Measurements from ENCODE around the gene SBNO2. TPM values are rescaled to one million over a fixed set of nuclear protein-coding genes. Genes with fewer than 3 reads are reported as not detected.

SBNO2 gene
- total and polyA plus RNA-seq, 4 donors: 7.2 to 17.9 (median 11.7) TPM

DNA sequence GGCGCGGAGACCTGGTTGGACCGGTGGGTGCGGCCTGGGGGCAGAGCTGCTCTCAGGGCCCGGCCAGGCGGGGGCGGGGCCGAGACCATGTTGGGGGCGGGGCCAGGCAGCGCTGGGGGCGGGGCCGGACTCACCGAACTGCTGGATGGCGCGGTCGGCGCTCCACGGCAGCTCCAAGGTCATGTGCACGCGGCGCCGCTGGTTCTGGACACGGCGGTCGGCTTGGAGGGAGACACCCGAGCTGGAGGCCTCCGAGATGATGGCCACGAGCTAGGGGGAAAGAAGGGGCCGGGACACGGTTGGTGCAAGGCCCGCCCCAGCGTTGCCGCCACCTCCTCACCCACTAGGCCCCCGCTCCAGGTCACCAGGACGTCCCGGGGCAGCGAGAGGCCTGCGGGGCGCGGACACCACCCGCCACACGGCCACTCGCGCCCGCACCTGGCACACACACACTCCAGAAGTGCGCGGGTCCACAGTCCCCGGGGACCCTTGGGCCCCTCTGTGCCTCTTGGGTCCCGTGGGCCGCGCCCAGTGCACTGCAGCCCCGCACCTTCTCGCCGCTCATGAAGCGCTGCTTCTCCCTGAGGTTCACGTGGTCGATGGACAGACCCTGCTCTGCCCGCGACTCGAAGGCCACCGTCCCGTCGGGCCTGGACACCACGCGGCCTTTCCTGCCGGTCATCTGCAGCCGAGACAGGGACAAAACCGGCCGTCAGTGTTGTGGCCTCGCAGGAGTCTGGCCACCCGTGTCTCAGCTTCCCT, 61.6 kb downstream of the SBNO2 start:
- WGBS (ENCODE audit: insufficient coverage): 58% methylated on average over 69 of the region's 71 CpGs
- peak in 1 of 6 donors; percentile 25 for DNase-seq (ENCODE audit: low read depth in 4 of 6, low spot score in 6 of 6)
- no peak overlapping the region for H3K27ac ChIP-seq (ENCODE audit: low read depth, low read length)
- no peaks in the 10 kb centered on the region for H3K9me3 ChIP-seq (ENCODE audit: control insufficient read depth, insufficient read depth, low read length)
- peaks cover 14% of the 10 kb centered on the region for H3K4me1 ChIP-seq (ENCODE audit: control insufficient read depth, insufficient read depth, low read length)
- no peak overlapping the region for H3K4me3 ChIP-seq (ENCODE audit: low read depth, low read length)
- H3K36me3 ChIP-seq (ENCODE audit: control insufficient read depth, insufficient read depth, low read length): peaks cover 90% of the 10 kb centered on the region
- no peaks in the 10 kb centered on the region for H3K27me3 ChIP-seq (ENCODE audit: control insufficient read depth, insufficient read depth, low read length)

DNA sequence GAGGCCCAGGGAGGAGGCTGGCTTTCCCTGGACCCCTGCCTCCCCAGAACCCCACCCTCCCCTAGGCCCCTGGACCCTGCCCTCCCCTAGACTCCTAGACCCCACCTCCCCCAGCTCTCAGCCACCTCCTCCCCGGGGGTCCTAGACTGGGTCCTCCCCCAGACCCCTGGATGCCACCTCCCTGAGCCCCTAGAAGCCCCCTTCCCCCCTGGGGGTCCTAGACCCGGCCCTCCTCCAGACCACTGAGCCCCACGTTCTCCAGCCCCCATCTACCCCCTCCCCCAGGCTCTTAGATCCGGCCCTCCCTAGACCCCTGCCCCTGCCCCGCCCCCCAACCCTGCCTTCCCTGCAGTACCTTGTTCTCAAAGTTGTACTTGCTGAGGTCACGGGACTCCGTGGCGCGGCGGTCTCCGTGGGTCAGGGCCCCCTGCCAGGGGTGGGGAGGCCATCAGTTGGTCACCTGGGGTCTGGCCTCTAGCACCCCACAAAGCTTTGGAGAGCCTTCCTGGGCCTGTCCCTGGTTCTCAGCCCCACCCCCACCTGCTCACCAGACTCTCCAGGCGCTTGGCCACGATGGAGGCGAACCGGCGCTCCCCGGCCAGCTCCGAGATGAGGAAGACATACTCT, 62.3 kb downstream of the SBNO2 start:
- 76% methylated on average over 15 of the region's 18 CpGs for WGBS (ENCODE audit: insufficient coverage)
- H3K27ac ChIP-seq (ENCODE audit: low read depth, low read length): no peak overlapping the region
- no peaks in the 10 kb centered on the region for H3K27me3 ChIP-seq (ENCODE audit: control insufficient read depth, insufficient read depth, low read length)
- no peaks in the 10 kb centered on the region for H3K9me3 ChIP-seq (ENCODE audit: control insufficient read depth, insufficient read depth, low read length)
- no peak overlapping the region for H3K4me3 ChIP-seq (ENCODE audit: low read depth, low read length)
- peaks cover 90% of the 10 kb centered on the region for H3K36me3 ChIP-seq (ENCODE audit: control insufficient read depth, insufficient read depth, low read length)
- peaks cover 15% of the 10 kb centered on the region for H3K4me1 ChIP-seq (ENCODE audit: control insufficient read depth, insufficient read depth, low read length)
- DNase-seq (ENCODE audit: low read depth in 4 of 6, low spot score in 6 of 6): no peak

DNA sequence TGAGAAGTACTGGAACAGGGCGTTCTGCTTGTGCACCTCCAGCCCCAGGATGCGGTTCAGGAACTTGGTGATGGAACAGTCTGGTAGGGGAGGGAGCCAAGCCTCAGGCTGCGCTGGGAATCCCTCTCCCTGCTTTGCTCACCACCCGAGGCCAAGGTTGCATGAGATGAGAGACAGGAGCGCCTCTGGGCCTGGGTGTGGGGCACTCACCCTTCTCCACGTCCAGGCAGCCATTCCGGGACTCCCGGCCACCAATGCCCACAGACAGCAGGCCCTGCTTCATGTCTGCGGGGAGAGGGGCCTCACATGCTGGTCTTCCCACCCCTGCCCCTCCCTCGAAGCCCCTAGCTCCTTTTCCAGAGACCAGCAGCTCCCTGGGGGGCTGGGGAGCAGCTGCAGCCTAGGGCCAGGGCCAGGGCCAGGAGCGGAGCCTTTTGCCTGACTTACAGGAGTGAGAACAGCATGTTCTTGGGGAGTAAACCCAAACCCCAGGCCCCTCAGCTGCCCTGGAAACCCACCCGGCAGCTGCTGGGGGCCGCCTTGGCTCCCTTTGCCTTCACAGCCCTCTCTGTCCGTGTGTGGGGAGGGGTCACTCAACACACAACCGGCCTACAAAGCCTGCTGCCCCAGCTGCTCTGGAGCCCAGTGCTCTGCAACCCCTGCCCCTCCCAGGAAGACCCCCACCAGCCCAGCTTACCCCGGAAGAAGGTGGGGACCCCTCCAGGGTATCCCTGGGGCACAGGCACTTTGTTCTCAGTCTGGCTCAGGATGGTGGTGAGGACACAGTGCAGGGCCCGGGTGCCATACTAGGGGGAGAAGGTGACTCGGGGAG, 63.0 kb downstream of the SBNO2 start:
- H3K36me3 ChIP-seq (ENCODE audit: control insufficient read depth, insufficient read depth, low read length): peaks cover 90% of the 10 kb centered on the region
- no peak for DNase-seq (ENCODE audit: low read depth in 4 of 6, low spot score in 6 of 6)
- H3K4me1 ChIP-seq (ENCODE audit: control insufficient read depth, insufficient read depth, low read length): peaks cover 22% of the 10 kb centered on the region
- no peaks in the 10 kb centered on the region for H3K9me3 ChIP-seq (ENCODE audit: control insufficient read depth, insufficient read depth, low read length)
- H3K27me3 ChIP-seq (ENCODE audit: control insufficient read depth, insufficient read depth, low read length): no peaks in the 10 kb centered on the region
- H3K27ac ChIP-seq (ENCODE audit: low read depth, low read length): no peak overlapping the region
- 77% methylated on average over 12 of the region's 18 CpGs for WGBS (ENCODE audit: insufficient coverage)
- H3K4me3 ChIP-seq (ENCODE audit: low read depth, low read length): no peak overlapping the region

DNA sequence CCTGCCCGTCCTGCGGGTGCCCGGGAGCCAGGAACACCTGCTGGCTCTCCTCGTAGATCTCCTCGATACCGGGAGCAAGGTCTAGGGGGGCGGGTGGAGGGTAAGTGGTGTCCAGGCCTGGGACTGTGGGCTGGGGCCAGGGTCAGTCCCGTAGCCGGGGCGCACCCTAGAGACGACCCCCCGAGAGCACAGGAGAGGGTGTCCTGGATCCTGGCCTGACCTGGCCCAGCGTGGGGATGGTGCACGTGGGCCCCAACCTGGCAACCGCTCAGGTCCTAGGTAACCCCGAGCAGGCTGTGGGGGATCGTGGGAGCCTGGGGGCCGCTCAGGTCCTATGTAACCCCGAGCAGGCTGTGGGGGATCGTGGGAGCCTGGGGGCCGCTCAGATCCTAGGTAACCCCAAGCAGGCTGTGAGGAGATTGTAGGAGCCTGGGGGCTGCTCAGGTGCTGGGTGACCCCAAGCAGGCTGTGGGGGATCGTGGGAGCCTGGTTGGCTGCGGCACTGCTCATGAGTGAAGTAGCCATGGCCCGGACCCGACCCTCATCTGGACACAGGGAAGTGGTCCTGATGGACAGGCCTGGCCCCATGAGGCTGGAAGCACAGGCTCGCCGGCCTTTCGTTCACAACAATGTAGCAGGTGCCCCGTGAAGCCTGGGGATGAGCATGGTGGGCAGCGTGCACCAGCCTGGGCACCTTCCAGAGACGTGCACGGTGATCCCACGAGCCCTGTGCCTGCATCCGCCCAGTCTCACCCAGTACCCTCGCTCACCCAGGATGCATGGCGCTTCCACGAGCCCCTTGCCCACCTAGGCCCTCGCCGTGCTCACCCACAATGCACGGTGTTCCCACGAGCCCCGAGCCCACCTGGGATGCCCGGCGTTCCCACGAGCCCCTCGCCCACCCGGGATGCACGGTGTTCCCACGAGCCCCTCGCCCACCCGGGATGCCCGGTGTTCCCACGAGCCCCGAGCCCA, 64.1 kb downstream of the SBNO2 start:
- DNase-seq (ENCODE audit: low read depth in 4 of 6, low spot score in 6 of 6): no peak
- Histone ChIP-seq H3K4me3 (ENCODE audit: low read depth, low read length) (no peak overlapping the region), H3K36me3 (ENCODE audit: control insufficient read depth, insufficient read depth, low read length) (peaks cover 93% of the 10 kb centered on the region), H3K27ac (ENCODE audit: low read depth, low read length) (no peak overlapping the region), H3K27me3 (ENCODE audit: control insufficient read depth, insufficient read depth, low read length) (no peaks in the 10 kb centered on the region), H3K4me1 (ENCODE audit: control insufficient read depth, insufficient read depth, low read length) (peaks cover 32% of the 10 kb centered on the region), H3K9me3 (ENCODE audit: control insufficient read depth, insufficient read depth, low read length) (no peaks in the 10 kb centered on the region)
- WGBS (ENCODE audit: insufficient coverage): 91% methylated on average over 45 of the region's 54 CpGs

DNA sequence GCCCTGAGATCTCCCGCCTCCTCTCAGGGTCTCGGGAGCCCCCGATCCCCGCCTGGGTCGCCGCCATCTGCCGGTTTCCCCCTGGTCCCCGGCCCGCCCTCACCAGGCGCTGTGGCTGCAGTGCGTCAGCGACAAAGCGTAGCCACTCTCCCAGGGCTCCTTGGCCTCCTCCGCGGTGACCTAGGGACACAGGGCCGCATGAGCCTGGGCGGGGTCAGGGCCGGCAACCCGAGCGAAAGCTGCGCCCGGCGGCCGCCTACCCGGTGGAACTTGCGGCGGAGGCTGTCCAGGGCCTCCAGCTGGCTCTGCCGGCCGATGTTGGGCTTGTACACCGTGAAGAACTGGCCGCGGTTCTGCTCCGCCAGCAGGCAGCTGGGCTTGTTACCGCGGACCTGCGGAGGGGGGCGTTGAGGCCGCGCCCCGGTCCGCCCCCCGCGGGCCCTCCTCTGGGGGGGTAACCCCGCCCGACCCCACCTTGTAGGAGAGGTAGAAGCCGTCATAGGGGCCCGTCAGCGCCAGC, 65.0 kb downstream of the SBNO2 start:
- Histone ChIP-seq H3K27me3 (ENCODE audit: control insufficient read depth, insufficient read depth, low read length) (no peaks in the 10 kb centered on the region), H3K4me3 (ENCODE audit: low read depth, low read length) (no peak overlapping the region), H3K4me1 (ENCODE audit: control insufficient read depth, insufficient read depth, low read length) (peaks cover 34% of the 10 kb centered on the region), H3K36me3 (ENCODE audit: control insufficient read depth, insufficient read depth, low read length) (peaks cover 92% of the 10 kb centered on the region), H3K9me3 (ENCODE audit: control insufficient read depth, insufficient read depth, low read length) (no peaks in the 10 kb centered on the region), H3K27ac (ENCODE audit: low read depth, low read length) (no peak overlapping the region)
- WGBS (ENCODE audit: insufficient coverage): 88% methylated on average over 45 of the region's 48 CpGs
- DNase-seq (ENCODE audit: low read depth in 4 of 6, low spot score in 6 of 6): no peak

DNA sequence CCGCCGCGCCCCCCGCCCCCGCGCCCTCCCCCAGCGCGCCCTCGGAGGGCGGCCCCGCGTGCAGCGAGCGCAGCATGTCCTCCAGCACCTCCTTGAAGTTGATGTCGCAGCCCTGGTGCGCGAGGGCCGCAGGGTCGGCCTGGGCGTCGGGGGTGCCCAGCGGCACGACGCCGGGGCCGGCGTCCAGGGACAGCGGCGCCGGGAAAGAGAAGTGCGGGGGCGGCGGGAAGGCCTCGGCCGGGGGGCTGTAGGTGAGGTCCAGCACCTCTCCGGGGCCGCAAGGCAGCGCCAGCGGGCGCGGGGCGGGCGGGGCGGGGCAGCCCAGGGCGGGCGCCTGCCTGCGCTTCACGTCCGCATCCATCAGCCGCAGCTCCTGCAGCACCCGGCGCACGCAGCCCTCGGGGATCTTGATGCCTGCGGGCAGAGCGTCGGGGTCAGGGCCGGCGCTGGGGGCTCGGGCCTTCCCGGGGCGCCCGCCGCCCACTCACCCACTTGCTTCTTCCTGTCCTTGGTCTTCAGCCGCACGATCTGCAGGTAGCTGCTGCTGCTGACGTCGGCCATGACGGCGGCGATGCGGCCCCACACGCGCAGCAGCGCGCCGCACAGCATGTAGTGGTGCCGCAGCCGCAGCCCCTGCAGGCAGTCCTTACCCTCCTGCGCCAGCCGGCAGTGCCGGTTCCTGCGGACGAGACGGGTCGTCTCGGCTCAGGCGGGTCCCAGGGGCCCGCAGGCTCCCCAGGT, 65.6 kb downstream of the SBNO2 start:
- peaks cover 31% of the 10 kb centered on the region for H3K4me1 ChIP-seq (ENCODE audit: control insufficient read depth, insufficient read depth, low read length)
- H3K9me3 ChIP-seq (ENCODE audit: control insufficient read depth, insufficient read depth, low read length): no peaks in the 10 kb centered on the region
- 94% methylated on average over 78 of the region's 89 CpGs for whole genome bisulfite sequencing (ENCODE audit: insufficient coverage)
- no peak overlapping the region for H3K27ac ChIP-seq (ENCODE audit: low read depth, low read length)
- H3K27me3 ChIP-seq (ENCODE audit: control insufficient read depth, insufficient read depth, low read length): no peaks in the 10 kb centered on the region
- peaks cover 85% of the 10 kb centered on the region for H3K36me3 ChIP-seq (ENCODE audit: control insufficient read depth, insufficient read depth, low read length)
- no peak overlapping the region for H3K4me3 ChIP-seq (ENCODE audit: low read depth, low read length)
- DNase-seq (ENCODE audit: low read depth in 4 of 6, low spot score in 6 of 6): no peak

DNA sequence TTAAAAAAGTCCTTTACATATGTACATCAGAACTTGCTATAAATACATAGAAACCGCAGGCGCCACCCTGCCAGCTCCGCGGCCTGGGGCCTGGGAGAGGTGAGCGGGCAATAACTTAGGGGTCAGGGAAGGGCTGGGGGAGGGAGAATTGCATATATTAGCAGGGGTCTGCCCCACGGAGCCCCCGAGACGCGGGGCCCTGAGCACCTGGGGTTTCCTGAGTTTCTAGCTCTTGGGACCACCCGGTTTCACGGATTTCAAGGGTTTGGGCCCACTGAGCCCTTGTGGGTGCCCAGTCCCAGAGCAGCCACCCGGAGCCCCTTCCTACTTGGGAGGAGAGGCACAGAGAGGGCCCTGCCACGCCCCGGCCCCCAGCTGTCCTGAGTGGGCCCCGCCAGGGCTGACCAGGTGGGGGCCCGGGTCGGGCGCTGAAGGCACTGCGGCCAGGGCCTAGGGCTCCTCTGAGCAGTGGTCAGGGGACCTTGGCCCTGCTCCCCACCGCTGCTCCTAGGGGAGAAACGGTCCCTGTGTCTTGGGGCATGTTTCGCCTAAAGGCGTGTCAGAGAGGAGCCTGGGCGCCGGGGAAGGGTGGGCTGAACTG, 66.3 kb downstream of the SBNO2 start:
- H3K4me1 ChIP-seq (ENCODE audit: control insufficient read depth, insufficient read depth, low read length): peaks cover 31% of the 10 kb centered on the region
- no peaks in the 10 kb centered on the region for H3K27me3 ChIP-seq (ENCODE audit: control insufficient read depth, insufficient read depth, low read length)
- H3K9me3 ChIP-seq (ENCODE audit: control insufficient read depth, insufficient read depth, low read length): no peaks in the 10 kb centered on the region
- no peak overlapping the region for H3K4me3 ChIP-seq (ENCODE audit: low read depth, low read length)
- no peak for DNase-seq (ENCODE audit: low read depth in 4 of 6, low spot score in 6 of 6)
- H3K27ac ChIP-seq (ENCODE audit: low read depth, low read length): no peak overlapping the region
- peaks cover 78% of the 10 kb centered on the region for H3K36me3 ChIP-seq (ENCODE audit: control insufficient read depth, insufficient read depth, low read length)
- 94% methylated on average over 23 of the region's 25 CpGs for WGBS (ENCODE audit: insufficient coverage)

DNA sequence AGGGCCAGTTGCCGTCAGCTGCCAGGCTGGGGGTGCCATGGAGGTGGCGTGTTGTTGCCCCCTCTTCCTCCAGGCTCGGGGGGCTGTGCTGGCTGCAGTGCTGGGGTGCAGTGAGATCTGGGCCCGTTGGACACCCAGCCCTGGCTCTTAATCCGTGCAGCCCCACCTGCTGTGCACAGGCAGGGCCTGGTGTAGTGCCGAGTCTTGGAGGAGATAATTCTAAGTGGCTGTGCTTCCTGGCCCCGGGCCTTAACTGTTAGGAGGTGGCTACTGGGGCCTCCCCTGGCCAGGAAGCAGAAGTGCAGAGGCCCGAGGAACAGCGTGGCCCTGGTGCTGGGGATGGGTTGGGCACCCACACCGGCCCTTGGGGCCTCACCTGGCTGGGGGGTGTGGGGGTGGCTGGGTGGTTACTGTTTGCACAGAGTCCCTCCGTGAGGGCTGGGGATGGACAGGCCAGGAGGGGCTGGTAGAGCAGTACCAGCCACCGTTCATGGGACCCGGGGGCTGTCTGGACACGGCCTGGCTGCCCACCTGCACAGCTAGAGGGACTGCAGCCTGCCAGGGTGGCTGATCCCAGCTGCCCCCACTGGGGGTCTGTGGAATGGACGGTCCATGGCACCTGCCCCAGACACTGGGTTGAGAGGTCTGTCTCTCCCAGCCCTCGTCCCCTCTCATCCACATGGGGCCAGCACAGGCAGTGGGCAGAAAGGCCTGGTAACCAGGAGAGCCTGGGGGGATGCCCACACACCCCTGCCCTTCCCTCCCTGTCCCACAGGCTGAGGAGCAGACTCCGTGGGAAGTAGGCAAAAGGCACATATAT, 67.0 kb downstream of the SBNO2 start:
- no peak overlapping the region for H3K4me3 ChIP-seq (ENCODE audit: low read depth, low read length)
- no peaks in the 10 kb centered on the region for H3K27me3 ChIP-seq (ENCODE audit: control insufficient read depth, insufficient read depth, low read length)
- WGBS (ENCODE audit: insufficient coverage): 84% methylated on average over 16 of the region's 17 CpGs
- no peak overlapping the region for H3K27ac ChIP-seq (ENCODE audit: low read depth, low read length)
- H3K4me1 ChIP-seq (ENCODE audit: control insufficient read depth, insufficient read depth, low read length): peaks cover 36% of the 10 kb centered on the region
- DNase-seq (ENCODE audit: low read depth in 4 of 6, low spot score in 6 of 6): no peak
- peaks cover 71% of the 10 kb centered on the region for H3K36me3 ChIP-seq (ENCODE audit: control insufficient read depth, insufficient read depth, low read length)
- no peaks in the 10 kb centered on the region for H3K9me3 ChIP-seq (ENCODE audit: control insufficient read depth, insufficient read depth, low read length)
